Parathyroid adenoma (tissue), 2 donors: ENCODE results near the gene PREX1.

Experiments
- H2AFZ ChIP-seq: fragments of 300-600 bp; sonication (generic); one replicate; pipeline ENCODE4 v1.7.0; 2017; ENCODE audit warnings: antibody characterized with exemption, mild to moderate bottlenecking
- H3K27ac ChIP-seq: fragments of 300-600 bp; sonication (generic); one replicate; pipeline ENCODE4 v1.7.0; 2017
- H3K27me3 ChIP-seq: fragments of 300-600 bp; sonication (generic); one replicate; pipeline ENCODE4 v1.7.0; 2017; ENCODE audit warnings: low read length; ENCODE audit not compliant: control insufficient read depth, insufficient read depth
- H3K36me3 ChIP-seq: fragments of 300-600 bp; sonication (generic); one replicate; pipeline ENCODE4 v1.7.0; 2017; ENCODE audit warnings: low read length; ENCODE audit not compliant: control insufficient read depth, insufficient read depth
- H3K4me1 ChIP-seq: fragments of 300-600 bp; sonication (generic); one replicate; pipeline ENCODE4 v1.7.0; 2017; ENCODE audit warnings: control low read depth
- H3K4me2 ChIP-seq: fragments of 300-600 bp; sonication (generic); one replicate; pipeline ENCODE4 v1.7.0; 2017; ENCODE audit warnings: low read length
- H3K4me3 ChIP-seq: fragments of 300-600 bp; sonication (generic); one replicate; pipeline ENCODE4 v1.7.0; 2017; ENCODE audit warnings: low read depth, low read length
- H3K79me2 ChIP-seq: fragments of 300-600 bp; sonication (generic); one replicate; pipeline ENCODE4 v1.7.0; 2017; ENCODE audit warnings: control low read depth
- H3K9ac ChIP-seq: fragments of 300-600 bp; sonication (generic); one replicate; pipeline ENCODE4 v1.7.0; 2017; ENCODE audit warnings: mild to moderate bottlenecking
- H3K9me3 ChIP-seq: fragments of 300-600 bp; sonication (generic); one replicate; pipeline ENCODE4 v1.7.0; 2017; ENCODE audit warnings: low read length; ENCODE audit not compliant: control insufficient read depth
- TF ChIP-seq, protein P1 (sequence below): fragments of 300-600 bp; sonication (generic); IDR thresholded peaks from one replicate; pipeline ENCODE4 v1.7.0; 2017; ENCODE audit warnings: antibody characterized with exemption, mild to moderate bottlenecking
- donor health status: primary hyperparathyroidism.

The PREX1 gene

DNA sequence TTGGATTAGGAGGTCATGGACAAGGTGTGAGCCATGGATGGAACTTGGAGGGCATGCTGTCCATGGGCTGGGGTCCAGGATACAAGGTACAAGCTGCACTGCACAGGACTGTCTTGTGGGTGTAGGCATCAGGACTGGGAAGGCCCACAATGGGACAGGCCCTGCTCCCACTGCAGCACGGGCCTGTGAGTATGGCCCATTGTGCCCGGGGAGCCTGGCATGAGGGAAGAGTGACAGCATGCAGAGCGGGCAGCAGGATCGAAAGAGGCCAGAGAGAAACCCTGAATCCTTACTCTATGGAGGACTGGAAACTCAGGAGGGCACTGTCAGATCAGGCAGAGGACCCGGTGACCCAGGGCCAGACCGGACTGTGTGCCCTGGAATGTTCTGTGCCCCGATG lies 211.3 kb downstream of the PREX1 start:
- Histone ChIP-seq H3K79me2 (no peaks in the 10 kb centered on the region), H3K9me3 (no peaks in the 10 kb centered on the region), H3K4me2 (no peak overlapping the region), H3K9ac (no peak overlapping the region), H3K27me3 (no peaks in the 10 kb centered on the region), H3K27ac (no peak overlapping the region), H3K4me1 (peaks cover 9% of the 10 kb centered on the region), H3K36me3 (no peaks in the 10 kb centered on the region), H2AFZ (no peak overlapping the region), H3K4me3 (no peak overlapping the region)
- TF ChIP-seq, protein P1, sequence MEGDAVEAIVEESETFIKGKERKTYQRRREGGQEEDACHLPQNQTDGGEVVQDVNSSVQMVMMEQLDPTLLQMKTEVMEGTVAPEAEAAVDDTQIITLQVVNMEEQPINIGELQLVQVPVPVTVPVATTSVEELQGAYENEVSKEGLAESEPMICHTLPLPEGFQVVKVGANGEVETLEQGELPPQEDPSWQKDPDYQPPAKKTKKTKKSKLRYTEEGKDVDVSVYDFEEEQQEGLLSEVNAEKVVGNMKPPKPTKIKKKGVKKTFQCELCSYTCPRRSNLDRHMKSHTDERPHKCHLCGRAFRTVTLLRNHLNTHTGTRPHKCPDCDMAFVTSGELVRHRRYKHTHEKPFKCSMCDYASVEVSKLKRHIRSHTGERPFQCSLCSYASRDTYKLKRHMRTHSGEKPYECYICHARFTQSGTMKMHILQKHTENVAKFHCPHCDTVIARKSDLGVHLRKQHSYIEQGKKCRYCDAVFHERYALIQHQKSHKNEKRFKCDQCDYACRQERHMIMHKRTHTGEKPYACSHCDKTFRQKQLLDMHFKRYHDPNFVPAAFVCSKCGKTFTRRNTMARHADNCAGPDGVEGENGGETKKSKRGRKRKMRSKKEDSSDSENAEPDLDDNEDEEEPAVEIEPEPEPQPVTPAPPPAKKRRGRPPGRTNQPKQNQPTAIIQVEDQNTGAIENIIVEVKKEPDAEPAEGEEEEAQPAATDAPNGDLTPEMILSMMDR: no peak

DNA sequence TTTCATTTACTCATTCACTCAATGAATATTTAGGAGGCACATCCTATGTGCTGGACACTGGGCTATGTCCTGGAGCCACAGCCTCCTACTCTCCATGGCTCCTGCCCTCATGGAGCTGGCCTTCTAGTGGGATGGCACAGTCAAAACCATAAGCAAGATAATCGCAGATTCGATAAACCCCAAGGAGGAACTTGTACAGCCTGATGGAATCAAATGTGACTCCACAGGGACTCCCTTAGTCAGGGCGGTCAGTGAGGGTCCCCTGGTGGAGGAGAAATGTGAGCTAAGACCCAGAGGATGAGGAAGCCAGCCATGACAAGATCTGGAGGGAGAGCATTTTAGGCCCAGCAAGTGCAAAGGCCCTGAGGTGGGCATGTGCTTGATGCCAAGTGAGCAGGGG lies 211.9 kb downstream of the PREX1 start:
- Histone ChIP-seq H2AFZ (no peak overlapping the region), H3K27ac (no peak overlapping the region), H3K27me3 (no peaks in the 10 kb centered on the region), H3K4me3 (no peak overlapping the region), H3K36me3 (no peaks in the 10 kb centered on the region), H3K4me2 (no peak overlapping the region), H3K9me3 (no peaks in the 10 kb centered on the region), H3K79me2 (no peaks in the 10 kb centered on the region), H3K4me1 (peaks cover 8% of the 10 kb centered on the region), H3K9ac (no peak overlapping the region)
- TF ChIP-seq, protein P1: no peak

DNA sequence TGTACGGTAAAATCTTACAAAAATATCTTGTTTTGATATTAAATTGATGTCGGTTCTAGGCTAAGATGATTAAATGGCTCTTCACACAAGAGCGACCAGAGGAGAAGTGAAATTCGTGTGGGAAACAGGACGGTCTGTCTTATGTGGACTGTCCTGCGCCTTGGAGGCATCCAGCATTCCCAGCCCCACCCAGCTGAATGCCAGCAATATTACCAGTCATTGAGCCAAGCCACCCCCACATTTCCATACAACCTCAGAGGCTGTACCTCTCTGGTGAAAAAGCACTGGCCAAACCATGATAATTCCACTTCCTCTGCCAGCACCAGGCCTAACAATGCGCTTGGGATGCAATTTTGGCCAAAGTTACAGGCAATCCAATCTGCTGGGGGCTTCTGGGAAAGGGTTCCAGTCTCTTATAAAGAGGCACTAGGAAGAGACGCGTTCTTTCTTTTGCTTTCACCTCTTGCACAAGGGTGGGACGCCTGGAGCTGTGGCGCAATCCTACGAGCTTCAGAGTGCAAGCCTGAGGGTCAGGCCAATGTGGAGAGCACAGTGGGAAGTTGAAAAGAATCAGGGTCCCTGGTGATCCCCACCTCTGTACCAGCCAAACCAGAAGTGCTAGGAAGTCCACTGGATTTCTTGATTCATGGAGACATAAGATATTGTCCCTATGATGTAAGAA lies 213.1 kb downstream of the PREX1 start:
- H3K4me2 ChIP-seq: no peak overlapping the region
- no peaks in the 10 kb centered on the region for H3K9me3 ChIP-seq
- H2AFZ ChIP-seq: no peak overlapping the region
- H3K4me1 ChIP-seq: peaks cover 2% of the 10 kb centered on the region
- H3K79me2 ChIP-seq: no peaks in the 10 kb centered on the region
- H3K27me3 ChIP-seq: no peaks in the 10 kb centered on the region
- TF ChIP-seq, protein P1: no peak
- H3K36me3 ChIP-seq: no peaks in the 10 kb centered on the region
- no peak overlapping the region for H3K4me3 ChIP-seq
- no peak overlapping the region for H3K27ac ChIP-seq
- H3K9ac ChIP-seq: no peak overlapping the region

DNA sequence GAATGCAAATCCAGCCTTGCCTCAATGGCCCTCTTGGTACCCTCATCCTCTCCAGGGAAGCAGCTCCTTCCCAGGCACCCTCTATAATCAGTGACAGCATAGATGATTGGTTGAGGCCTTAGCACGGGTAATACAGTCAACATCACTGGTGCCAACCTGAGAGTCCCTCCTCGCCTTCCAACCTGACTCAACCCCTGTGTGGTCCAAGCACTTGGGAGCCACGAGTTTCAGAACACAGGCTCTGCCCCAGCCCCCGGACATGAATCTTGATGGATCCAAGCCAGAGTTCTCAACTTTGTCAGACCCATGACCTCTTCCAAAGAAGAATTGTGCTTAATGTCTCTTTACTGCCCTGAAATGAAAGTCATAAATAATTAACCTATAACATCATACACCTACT lies 213.9 kb downstream of the PREX1 start:
- H3K27ac ChIP-seq: no peak overlapping the region
- H3K27me3 ChIP-seq: no peaks in the 10 kb centered on the region
- no peaks in the 10 kb centered on the region for H3K36me3 ChIP-seq
- H3K4me2 ChIP-seq: no peak overlapping the region
- no peaks in the 10 kb centered on the region for H3K4me1 ChIP-seq
- TF ChIP-seq, protein P1: no peak
- no peaks in the 10 kb centered on the region for H3K79me2 ChIP-seq
- no peak overlapping the region for H2AFZ ChIP-seq
- H3K9ac ChIP-seq: no peak overlapping the region
- no peak overlapping the region for H3K4me3 ChIP-seq
- no peaks in the 10 kb centered on the region for H3K9me3 ChIP-seq

DNA sequence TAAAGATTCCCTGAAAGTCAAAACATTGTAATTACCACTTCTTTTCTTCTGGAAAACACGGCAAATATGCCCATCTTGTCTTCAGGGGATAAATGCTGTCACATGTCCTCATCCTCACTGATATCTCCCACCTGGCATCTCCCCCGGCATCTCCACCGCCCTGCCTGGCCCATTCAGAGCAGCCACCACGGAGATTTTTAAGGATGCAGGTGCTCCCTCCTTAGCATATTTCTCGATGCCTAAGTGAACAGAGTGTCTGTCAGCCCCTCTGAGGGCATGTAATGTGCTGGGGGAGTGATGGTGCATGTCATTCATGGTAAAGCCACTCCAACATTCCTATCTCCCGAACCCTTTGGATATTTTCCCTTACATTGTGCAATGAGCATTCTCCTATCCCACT lies 215.5 kb downstream of the PREX1 start:
- Histone ChIP-seq H3K27ac (no peak overlapping the region), H3K9me3 (no peaks in the 10 kb centered on the region)

More for the DNA sequence above, 215.5 kb downstream of the PREX1 start:
- no peak overlapping the region for H2AFZ ChIP-seq
- H3K79me2 ChIP-seq: no peaks in the 10 kb centered on the region
- H3K4me3 ChIP-seq: no peak overlapping the region
- TF ChIP-seq, protein P1: no peak
- H3K4me2 ChIP-seq: no peak overlapping the region
- no peak overlapping the region for H3K9ac ChIP-seq
- H3K27me3 ChIP-seq: no peaks in the 10 kb centered on the region
- no peaks in the 10 kb centered on the region for H3K36me3 ChIP-seq
- H3K4me1 ChIP-seq: no peaks in the 10 kb centered on the region
